ENCODE results near the gene KRT33B.

Gene KRT33B

DNA sequence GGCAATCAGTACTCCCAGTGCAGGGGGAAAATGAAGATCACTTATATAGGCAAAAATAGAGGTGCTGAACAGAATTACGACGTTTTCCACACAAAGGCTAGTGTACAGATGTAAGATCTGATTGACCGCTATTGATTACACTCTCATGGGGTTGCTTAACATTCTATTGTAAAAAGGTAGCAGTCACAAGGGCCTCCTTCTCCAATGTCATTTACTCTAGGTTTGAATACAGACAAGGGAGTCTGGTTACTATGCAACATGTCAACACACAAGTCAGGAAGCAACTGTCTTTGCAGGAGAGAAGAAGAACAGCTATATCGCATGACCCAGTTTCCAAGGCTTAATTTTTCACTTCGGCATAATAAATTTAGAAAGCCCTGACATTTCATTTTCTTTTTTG is 46.9 kb upstream of the KRT33B start:
- TF ChIP-seq TAF1 (IDR thresholded peaks at IDR 0.05; ENCODE audit: borderline replicate concordance, insufficient read depth, low read length) (no peak), FOXP2 (optimal IDR thresholded peaks at IDR 0.05; ENCODE audit: borderline replicate concordance, extremely low read depth, extremely low read length, insufficient read depth) (no peak), POLR2AphosphoS5 (IDR thresholded peaks at IDR 0.05; ENCODE audit: low read depth, low read length) (no peak), SIN3A (IDR thresholded peaks at IDR 0.05; ENCODE audit: borderline replicate concordance, insufficient read depth, low read length) (no peak)
- TF ChIP-seq, protein P1, sequence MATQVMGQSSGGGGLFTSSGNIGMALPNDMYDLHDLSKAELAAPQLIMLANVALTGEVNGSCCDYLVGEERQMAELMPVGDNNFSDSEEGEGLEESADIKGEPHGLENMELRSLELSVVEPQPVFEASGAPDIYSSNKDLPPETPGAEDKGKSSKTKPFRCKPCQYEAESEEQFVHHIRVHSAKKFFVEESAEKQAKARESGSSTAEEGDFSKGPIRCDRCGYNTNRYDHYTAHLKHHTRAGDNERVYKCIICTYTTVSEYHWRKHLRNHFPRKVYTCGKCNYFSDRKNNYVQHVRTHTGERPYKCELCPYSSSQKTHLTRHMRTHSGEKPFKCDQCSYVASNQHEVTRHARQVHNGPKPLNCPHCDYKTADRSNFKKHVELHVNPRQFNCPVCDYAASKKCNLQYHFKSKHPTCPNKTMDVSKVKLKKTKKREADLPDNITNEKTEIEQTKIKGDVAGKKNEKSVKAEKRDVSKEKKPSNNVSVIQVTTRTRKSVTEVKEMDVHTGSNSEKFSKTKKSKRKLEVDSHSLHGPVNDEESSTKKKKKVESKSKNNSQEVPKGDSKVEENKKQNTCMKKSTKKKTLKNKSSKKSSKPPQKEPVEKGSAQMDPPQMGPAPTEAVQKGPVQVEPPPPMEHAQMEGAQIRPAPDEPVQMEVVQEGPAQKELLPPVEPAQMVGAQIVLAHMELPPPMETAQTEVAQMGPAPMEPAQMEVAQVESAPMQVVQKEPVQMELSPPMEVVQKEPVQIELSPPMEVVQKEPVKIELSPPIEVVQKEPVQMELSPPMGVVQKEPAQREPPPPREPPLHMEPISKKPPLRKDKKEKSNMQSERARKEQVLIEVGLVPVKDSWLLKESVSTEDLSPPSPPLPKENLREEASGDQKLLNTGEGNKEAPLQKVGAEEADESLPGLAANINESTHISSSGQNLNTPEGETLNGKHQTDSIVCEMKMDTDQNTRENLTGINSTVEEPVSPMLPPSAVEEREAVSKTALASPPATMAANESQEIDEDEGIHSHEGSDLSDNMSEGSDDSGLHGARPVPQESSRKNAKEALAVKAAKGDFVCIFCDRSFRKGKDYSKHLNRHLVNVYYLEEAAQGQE (IDR thresholded peaks at IDR 0.05; ENCODE audit: insufficient read depth in 1 of 2, low read depth in 2 of 2, low read length in 2 of 2) = no peak

- TF ChIP-seq, protein P1 (IDR thresholded peaks at IDR 0.05; ENCODE audit: insufficient read depth in 1 of 2, low read depth in 2 of 2, low read length in 2 of 2) = no peak
- TF ChIP-seq FOXP2 (optimal IDR thresholded peaks at IDR 0.05; ENCODE audit: borderline replicate concordance, extremely low read depth, extremely low read length, insufficient read depth) = no peak
- TF ChIP-seq POLR2AphosphoS5 (IDR thresholded peaks at IDR 0.05; ENCODE audit: low read depth, low read length) = no peak
- TF ChIP-seq SIN3A (IDR thresholded peaks at IDR 0.05; ENCODE audit: borderline replicate concordance, insufficient read depth, low read length) = no peak
- no peak for TF ChIP-seq TAF1 (IDR thresholded peaks at IDR 0.05; ENCODE audit: borderline replicate concordance, insufficient read depth, low read length)
These were observed 46.3 kb upstream of the KRT33B start for GRCh38 chr17:41415833-41416335.

- TF ChIP-seq FOXP2 (optimal IDR thresholded peaks at IDR 0.05; ENCODE audit: borderline replicate concordance, extremely low read depth, extremely low read length, insufficient read depth) (no peak), POLR2AphosphoS5 (IDR thresholded peaks at IDR 0.05; ENCODE audit: low read depth, low read length) (no peak), SIN3A (IDR thresholded peaks at IDR 0.05; ENCODE audit: borderline replicate concordance, insufficient read depth, low read length) (no peak), TAF1 (IDR thresholded peaks at IDR 0.05; ENCODE audit: borderline replicate concordance, insufficient read depth, low read length) (no peak)
- TF ChIP-seq, protein P1 (IDR thresholded peaks at IDR 0.05; ENCODE audit: insufficient read depth in 1 of 2, low read depth in 2 of 2, low read length in 2 of 2) = no peak
These were observed 45.8 kb upstream of the KRT33B start for GRCh38 chr17:41415411-41415810.

- TF ChIP-seq, protein P1 (IDR thresholded peaks at IDR 0.05; ENCODE audit: insufficient read depth in 1 of 2, low read depth in 2 of 2, low read length in 2 of 2) = no peak
- TF ChIP-seq POLR2AphosphoS5 (IDR thresholded peaks at IDR 0.05; ENCODE audit: low read depth, low read length) = no peak
- TF ChIP-seq FOXP2 (optimal IDR thresholded peaks at IDR 0.05; ENCODE audit: borderline replicate concordance, extremely low read depth, extremely low read length, insufficient read depth) = no peak
- no peak for TF ChIP-seq TAF1 (IDR thresholded peaks at IDR 0.05; ENCODE audit: borderline replicate concordance, insufficient read depth, low read length)
- TF ChIP-seq SIN3A (IDR thresholded peaks at IDR 0.05; ENCODE audit: borderline replicate concordance, insufficient read depth, low read length) = no peak
These were observed 44.4 kb upstream of the KRT33B start for GRCh38 chr17:41413982-41414381.

Measured in PFSK-1 (cell line).